ENCODE results near the gene LMX1B.
"Not testable (repeated sequence)": the region's sequence is repeated elsewhere in the genome, so short reads cannot be mapped to it uniquely, and the experiment has no call there.

The LMX1B gene

DNA sequence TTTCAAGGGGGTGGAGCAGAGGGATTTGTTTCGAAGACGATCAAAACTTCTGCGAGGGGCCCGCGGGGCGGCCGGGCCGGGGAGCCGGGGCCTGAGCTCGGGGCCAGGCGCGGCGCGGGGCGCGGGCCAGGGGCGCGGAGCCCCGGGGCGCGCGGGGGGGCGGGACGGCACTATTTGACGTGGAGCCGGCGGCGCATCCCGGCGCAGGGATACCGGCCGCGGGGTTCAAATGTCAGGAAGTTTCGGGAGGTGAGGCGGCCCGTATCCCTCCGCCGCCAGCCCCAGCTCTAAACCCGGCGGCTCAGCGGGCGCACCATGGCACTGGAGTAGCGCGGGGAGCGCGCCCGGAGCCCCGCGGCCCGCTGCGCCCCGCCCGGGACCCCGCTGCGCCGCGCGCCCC lies at the start of gene LMX1B:
Gene LMX1B (plus strand): TSS at position 278 of the 400 bp plus-strand sequence. CDS start 522 bp downstream, outside the sequence.
- DNase-seq (ENCODE audit: low spot score), result peak; percentile 45

- DNase-seq (ENCODE audit: low spot score), result no peak
Observed at GRCh38 chr9:126564128-126564527, 49.6 kb upstream of the LMX1B start.

DNA sequence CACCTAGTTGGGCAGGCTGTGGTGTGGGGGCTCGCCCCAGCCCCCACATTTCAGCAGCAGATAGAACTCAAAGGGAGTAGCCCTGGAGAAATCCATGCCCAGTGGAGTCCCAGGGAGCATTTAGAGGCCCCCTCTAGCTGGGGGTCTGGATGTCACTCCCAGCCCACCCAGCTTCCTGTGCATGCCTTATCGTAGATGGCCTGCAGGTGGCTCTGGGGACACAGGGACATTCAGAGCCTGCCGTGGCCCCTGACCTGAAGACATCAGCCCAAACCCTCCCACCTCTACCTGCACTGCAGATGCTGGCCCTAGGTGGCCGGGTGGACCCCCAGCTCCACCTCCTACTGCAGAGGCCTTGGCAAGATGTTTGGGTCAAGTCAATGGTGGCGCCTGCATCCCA lies 49.0 kb upstream of the LMX1B start:
- no peak for DNase-seq (ENCODE audit: low spot score)

- no peak for DNase-seq (ENCODE audit: low spot score)
Observed at GRCh38 chr9:126565336-126566128, 48.2 kb upstream of the LMX1B start.

GRCh38 chr9:126569036-126569435 lies 44.7 kb upstream of the LMX1B start:
- DNase-seq (ENCODE audit: low spot score), result no peak

- DNase-seq (ENCODE audit: low spot score), result no peak
Observed at GRCh38 chr9:126578029-126578428, 35.7 kb upstream of the LMX1B start.

- DNase-seq (ENCODE audit: low spot score), result not testable (repeated sequence)
Observed at GRCh38 chr9:126580319-126580718, 33.4 kb upstream of the LMX1B start.

DNA sequence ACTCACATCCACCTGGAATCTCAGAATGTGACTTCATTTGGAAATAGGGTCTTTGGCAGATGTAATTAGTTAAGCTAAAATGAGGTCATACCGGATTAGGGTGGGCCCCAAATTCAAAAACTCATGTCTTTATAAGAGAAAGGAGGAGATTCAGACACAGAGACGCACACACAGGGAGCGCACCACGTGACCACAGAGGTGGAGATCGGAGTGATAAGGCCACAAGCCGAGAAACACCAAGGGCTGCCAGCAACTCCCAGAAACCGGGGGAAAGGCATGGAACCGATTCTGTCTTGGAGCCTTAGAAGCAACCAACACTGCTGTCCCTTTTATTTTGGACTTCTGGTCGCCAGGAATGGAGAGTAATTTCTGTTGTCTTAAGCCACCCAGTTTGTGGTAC lies 31.8 kb upstream of the LMX1B start:
- no peak for DNase-seq (ENCODE audit: low spot score)

DNA sequence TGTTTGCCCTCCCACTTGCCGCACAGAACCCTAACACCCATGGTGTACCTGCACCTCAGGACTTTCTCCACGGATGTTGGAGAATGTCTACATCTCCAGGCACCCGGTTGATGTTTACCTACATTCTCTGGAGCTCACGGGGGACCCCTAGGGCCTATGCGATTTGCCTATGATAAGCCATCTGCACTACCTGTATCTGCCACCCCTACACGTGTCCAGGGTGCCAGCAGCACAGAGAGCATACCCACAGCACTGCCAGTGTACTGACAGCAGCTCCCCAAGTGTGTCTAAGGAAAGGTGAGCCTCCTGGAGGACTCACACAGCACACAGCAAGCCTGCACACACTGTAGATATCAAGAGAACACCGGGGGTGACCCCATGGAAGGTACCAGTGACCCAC lies 31.3 kb upstream of the LMX1B start:
- no peak for DNase-seq (ENCODE audit: low spot score)

- no peak for DNase-seq (ENCODE audit: low spot score)
Observed at GRCh38 chr9:126583144-126583760, 30.5 kb upstream of the LMX1B start.

DNA sequence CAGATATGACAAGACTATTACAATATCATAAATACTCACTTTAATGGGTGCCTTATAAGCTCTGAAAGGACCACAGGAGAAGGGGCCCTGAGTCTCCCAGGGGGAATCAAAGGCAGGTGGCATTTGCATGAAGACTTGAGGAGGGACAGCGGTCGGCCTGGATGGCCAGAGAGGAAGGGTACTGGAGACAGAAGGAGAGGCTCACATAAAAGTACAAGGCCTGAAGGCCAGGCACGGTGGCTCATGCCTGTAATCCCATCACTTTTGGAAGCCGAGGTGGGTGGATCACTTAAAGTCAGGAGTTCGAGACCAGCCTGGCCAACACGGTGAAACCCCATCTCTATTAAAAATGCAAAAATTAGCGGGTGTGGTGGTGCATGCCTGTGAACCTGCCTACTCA lies 29.1 kb upstream of the LMX1B start:
- no peak for DNase-seq (ENCODE audit: low spot score)

- DNase-seq (ENCODE audit: low spot score), result no peak
Observed at GRCh38 chr9:126586236-126586635, 27.5 kb upstream of the LMX1B start.

DNA sequence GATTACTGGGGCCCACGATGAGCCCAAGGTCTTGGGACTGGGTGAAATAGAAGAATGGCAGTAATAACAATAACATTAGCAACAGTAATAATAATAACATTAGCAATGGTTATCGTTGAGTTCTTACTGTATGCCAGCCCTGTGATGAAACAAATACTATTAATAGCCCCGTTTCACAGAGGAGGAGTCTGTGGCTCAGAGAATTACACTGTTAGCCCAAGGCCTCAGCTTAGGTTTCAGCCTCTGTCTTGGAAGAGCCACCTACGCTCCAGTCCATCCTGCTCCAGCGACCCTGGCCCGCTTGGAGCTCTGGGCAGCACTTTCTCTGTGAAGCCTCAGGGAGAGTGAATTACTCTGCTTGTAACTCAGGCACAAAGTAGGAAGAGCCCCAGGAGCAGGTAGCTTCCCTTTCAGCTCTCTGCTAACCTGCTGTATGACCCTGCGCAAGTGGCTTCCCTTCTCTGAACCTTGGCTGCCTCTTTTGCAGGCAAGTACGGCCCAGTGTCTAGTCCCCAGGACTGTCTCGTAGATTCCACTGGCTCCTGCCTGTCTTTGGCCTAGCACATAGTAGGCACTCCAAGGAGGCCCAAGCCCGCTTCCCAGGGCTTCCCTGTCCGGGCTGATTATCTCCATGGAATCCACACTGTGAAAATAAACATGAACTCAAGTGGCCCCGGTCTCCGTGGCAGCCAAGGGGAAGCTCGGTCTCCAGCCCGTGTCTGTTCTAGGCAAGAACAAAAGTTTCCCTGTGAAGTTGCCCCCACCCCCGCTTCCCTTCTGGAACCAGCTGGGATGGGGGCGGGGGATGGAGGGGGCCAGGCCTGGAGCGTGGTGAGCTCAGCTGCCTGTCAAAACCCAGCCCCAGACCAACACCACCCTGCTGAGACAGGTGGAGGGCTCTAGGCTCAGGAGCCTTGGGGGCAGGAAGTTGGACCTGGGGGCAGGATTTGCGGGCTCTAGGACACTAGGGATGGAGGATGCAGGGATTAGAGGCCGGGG lies 26.2 kb upstream of the LMX1B start:
- no peak for DNase-seq (ENCODE audit: low spot score)

GRCh38 chr9:126588491-126589168 lies 25.1 kb upstream of the LMX1B start:
- DNase-seq (ENCODE audit: low spot score), result no peak

DNA sequence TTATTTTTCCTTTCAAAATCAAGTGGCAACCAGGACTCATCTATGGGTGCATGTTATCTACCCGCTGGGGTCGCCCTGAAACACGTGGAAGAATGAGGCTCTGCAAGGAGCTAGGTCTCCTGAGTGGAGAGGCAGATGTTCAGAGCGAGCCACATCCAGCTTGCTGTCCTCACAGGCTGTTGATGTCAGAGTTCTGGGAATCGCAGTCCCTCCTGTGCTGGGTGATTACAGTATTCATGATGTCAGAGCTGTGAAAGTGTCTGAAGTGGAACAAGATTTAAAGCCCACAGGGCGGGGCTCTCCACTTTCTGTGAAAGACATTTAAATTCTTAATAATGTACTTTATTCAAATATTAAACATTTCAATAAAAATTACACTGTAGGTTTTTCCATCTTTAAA lies 24.4 kb upstream of the LMX1B start:
- no peak for DNase-seq (ENCODE audit: low spot score)

GRCh38 chr9:126591083-126591482 lies 22.6 kb upstream of the LMX1B start:
- no peak for DNase-seq (ENCODE audit: low spot score)

DNA sequence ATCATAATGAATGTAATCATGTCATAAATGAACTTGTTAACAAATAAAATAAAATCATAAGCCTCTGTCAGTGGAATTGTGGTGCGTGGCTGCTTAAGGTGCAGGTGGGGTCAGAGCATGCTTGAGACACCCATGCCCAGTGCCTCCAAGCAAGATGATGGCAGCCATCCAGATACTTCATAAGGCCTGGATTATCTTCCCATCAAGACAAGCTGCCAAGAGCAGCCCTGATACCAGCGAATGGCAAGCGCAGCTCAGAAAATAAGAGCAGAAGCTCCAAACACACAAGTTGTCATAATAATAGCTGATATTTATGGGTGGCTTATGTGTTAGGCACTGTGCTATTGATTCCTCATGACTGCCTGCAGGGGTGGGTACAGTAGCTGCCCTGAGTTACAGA lies 21.8 kb upstream of the LMX1B start:
- DNase-seq (ENCODE audit: low spot score), result no peak

GRCh38 chr9:126592461-126592860 lies 21.3 kb upstream of the LMX1B start:
- DNase-seq (ENCODE audit: low spot score), result no peak

- DNase-seq (ENCODE audit: low spot score), result no peak
Observed at GRCh38 chr9:126595982-126596381, 17.7 kb upstream of the LMX1B start.

GRCh38 chr9:126599047-126599650 lies 14.6 kb upstream of the LMX1B start:
- DNase-seq (ENCODE audit: low spot score), result no peak
